HepG2 (cell line): ENCODE measurements around the gene CD274. TPM values are rescaled to one million over a fixed set of nuclear protein-coding genes. Genes with fewer than 3 reads are reported as not detected.

ENCODE experiments used
- FOXP1 ChIP-seq, 2 experiments: fragments of 450-650 bp in 1 of 2; IDR thresholded peaks; 2 replicates each; pipeline ENCODE4 v1.6.1; 2017 to 2018; ENCODE audit warnings: antibody characterized with exemption in 1 of 2
- LCORL ChIP-seq, 2 experiments: fragments of 450-650 bp in 1 of 2; sonication (generic) in 1 of 2; formaldehyde crosslinking in 1 of 2; IDR thresholded peaks; 2 replicates each; pipeline versions ENCODE4 v1.5.0 to v1.6.1; 2017 to 2020; ENCODE audit warnings: antibody characterized with exemption in 1 of 2, missing genetic modification reagents in 1 of 2
- SATB2 ChIP-seq: sonication (generic); formaldehyde crosslinking; IDR thresholded peaks from 2 replicates; pipeline ENCODE4 v1.5.0; 2020; ENCODE audit warnings: missing genetic modification reagents
- ZNF225 ChIP-seq: sonication (generic); formaldehyde crosslinking; IDR thresholded peaks from 2 replicates; pipeline ENCODE4 v1.4.0; 2020; ENCODE audit warnings: mild to moderate bottlenecking, missing genetic modification reagents
- ZNF772 ChIP-seq: sonication (generic); formaldehyde crosslinking; IDR thresholded peaks from 2 replicates; pipeline ENCODE4 v1.5.0; 2020; ENCODE audit warnings: mild to moderate bottlenecking, missing genetic modification reagents
- polyA plus RNA-seq, 8 experiments: library from polyadenylated mRNA; depleted of rRNA in 3 of 8; stranded (reverse) in 7 of 8; unstranded in 1 of 8; fragments of >200 nt; fragmentation: Illumina TruSeq in 4 of 8; extraction: Trizol in 4 of 8; gene quantifications; 2 replicates each; pipeline versions ENCODE4 v1.2.1 to v1.2.3, GENCODE V29; 2011 to 2016; ENCODE audit warnings: low read depth in 4 of 8, missing spikeins in 1 of 8, mixed read lengths in 1 of 8; ENCODE audit not compliant: insufficient read depth in 1 of 8
- total RNA-seq, 5 experiments: library from RNA; depleted of rRNA; stranded (reverse); fragments of >200 nt; fragmentation: Illumina TruSeq; extraction: Trizol; gene quantifications; 2 replicates each; pipeline ENCODE4 v1.2.3, GENCODE V29; 2016; ENCODE audit warnings: low read depth in 1 of 5
- TF ChIP-seq, protein P1 (sequence below): sonication (generic); formaldehyde crosslinking; IDR thresholded peaks from 2 replicates; pipeline ENCODE4 v1.8.0; 2022; ENCODE audit warnings: missing genetic modification reagents, mild to moderate bottlenecking, moderate library complexity, borderline replicate concordance
- TF ChIP-seq, protein P2 (sequence below): sonication (generic); formaldehyde crosslinking; IDR thresholded peaks from 2 replicates; pipeline ENCODE4 v1.4.0; 2020; ENCODE audit warnings: missing genetic modification reagents, mild to moderate bottlenecking, borderline replicate concordance
- TF ChIP-seq, protein P3 (sequence below): sonication (generic); formaldehyde crosslinking; IDR thresholded peaks from 2 replicates; pipeline ENCODE4 v1.8.0; 2022; ENCODE audit warnings: mild to moderate bottlenecking, missing genetic modification reagents, moderate library complexity

Gene CD274
- total and polyA plus RNA-seq, 2 of the 13 experiments (the other 11 are each of a cell fraction or from before 2014, with no cell fraction given) = 0.17 to 0.49 TPM

DNA sequence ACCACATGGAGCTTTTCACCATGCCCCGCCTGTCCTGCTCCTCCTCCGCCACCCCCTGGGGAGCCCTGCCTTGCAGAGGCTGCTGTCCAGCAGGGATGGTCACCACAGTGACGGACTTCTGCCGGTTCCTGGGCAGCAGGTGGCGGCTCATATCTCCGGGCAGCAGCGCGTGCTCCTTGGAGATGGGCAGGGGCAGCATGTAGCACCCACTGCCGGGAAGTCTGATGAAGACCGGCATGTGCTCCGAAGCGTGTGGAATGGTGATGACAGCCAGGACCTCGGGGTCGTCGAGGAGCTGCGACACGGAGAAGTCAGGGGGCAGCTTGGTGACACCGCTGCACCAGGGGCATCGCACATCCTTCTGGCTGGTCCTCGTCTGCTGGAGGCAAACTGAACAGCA, 31.9 kb upstream of the CD274 start (continued):
- TF ChIP-seq, protein P1, sequence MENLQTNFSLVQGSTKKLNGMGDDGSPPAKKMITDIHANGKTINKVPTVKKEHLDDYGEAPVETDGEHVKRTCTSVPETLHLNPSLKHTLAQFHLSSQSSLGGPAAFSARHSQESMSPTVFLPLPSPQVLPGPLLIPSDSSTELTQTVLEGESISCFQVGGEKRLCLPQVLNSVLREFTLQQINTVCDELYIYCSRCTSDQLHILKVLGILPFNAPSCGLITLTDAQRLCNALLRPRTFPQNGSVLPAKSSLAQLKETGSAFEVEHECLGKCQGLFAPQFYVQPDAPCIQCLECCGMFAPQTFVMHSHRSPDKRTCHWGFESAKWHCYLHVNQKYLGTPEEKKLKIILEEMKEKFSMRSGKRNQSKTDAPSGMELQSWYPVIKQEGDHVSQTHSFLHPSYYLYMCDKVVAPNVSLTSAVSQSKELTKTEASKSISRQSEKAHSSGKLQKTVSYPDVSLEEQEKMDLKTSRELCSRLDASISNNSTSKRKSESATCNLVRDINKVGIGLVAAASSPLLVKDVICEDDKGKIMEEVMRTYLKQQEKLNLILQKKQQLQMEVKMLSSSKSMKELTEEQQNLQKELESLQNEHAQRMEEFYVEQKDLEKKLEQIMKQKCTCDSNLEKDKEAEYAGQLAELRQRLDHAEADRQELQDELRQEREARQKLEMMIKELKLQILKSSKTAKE = no peak
- TF ChIP-seq, protein P2, sequence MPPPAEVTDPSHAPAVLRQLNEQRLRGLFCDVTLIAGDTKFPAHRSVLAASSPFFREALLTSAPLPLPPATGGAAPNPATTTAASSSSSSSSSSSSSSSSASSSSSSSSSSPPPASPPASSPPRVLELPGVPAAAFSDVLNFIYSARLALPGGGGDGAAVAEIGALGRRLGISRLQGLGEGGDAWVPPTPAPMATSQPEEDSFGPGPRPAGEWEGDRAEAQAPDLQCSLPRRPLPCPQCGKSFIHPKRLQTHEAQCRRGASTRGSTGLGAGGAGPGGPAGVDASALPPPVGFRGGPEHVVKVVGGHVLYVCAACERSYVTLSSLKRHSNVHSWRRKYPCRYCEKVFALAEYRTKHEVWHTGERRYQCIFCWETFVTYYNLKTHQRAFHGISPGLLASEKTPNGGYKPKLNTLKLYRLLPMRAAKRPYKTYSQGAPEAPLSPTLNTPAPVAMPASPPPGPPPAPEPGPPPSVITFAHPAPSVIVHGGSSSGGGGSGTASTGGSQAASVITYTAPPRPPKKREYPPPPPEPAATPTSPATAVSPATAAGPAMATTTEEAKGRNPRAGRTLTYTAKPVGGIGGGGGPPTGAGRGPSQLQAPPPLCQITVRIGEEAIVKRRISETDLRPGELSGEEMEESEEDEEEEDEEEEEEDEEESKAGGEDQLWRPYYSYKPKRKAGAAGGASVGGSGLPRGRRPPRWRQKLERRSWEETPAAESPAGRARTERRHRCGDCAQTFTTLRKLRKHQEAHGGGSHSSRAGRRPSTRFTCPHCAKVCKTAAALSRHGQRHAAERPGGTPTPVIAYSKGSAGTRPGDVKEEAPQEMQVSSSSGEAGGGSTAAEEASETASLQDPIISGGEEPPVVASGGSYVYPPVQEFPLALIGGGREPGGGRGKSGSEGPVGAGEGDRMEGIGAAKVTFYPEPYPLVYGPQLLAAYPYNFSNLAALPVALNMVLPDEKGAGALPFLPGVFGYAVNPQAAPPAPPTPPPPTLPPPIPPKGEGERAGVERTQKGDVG = no peak
- no peak for TF ChIP-seq LCORL (IDR thresholded peaks at IDR 0.05)
- no peak for TF ChIP-seq LCORL (CRISPR knock-in tag; IDR thresholded peaks at IDR 0.05)
- no peak for TF ChIP-seq FOXP1 (IDR thresholded peaks at IDR 0.05)
- no peak for TF ChIP-seq FOXP1 (CRISPR knock-in tag; IDR thresholded peaks at IDR 0.05)
- TF ChIP-seq ZNF772 = no peak
- TF ChIP-seq, protein P3, sequence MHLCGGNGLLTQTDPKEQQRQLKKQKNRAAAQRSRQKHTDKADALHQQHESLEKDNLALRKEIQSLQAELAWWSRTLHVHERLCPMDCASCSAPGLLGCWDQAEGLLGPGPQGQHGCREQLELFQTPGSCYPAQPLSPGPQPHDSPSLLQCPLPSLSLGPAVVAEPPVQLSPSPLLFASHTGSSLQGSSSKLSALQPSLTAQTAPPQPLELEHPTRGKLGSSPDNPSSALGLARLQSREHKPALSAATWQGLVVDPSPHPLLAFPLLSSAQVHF = no peak
- no peak for TF ChIP-seq SATB2 (CRISPR knock-in tag)
- no peak for TF ChIP-seq ZNF225 (CRISPR knock-in tag)
- TF ChIP-seq, all 625 proteins: peak for 0
